IPS-18c (cell line): Measurements from ENCODE around the gene RASAL3.

Experiments
- H3K4me3 ChIP-seq: 2 replicates; pipeline ENCODE4 v1.7.0; 2013; ENCODE audit warnings: low read depth, mild to moderate bottlenecking, low read length, moderate library complexity; ENCODE audit not compliant: insufficient read depth
- H3K9me3 ChIP-seq: one replicate; pipeline ENCODE4 v1.6.1; 2013; ENCODE audit warnings: mild to moderate bottlenecking, low read length, moderate library complexity; ENCODE audit not compliant: control insufficient read depth, insufficient read depth

The RASAL3 gene

DNA sequence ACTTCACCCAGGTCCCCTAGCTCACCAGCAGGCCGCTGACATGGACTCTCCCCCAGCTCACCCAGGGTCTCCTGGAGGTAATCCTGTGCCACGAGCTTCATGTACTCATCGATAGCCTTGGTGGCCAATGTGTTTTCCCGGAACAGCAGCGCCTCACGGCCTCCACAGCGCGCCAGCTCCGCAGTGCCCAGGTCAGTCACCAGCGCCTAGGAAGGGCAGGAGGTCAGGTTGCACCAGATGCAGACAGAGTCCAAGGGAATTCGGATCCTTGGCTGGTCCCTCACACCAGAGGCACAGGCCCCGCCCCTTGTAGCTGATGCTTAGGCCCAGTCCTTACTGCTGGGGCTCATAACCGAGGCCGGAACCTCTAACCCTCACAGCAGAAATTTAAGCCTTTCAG lies 7.9 kb downstream of the RASAL3 start:
- Histone ChIP-seq H3K9me3 (peaks cover 2% of the 10 kb centered on the region), H3K4me3 (peak overlapping the region; percentile 3; the same call in 1 of the 2 replicates)

- H3K4me3 ChIP-seq = no peak overlapping the region
- peaks cover 2% of the 10 kb centered on the region for H3K9me3 ChIP-seq
Observed at GRCh38 chr19:15455996-15456395, 8.3 kb downstream of the RASAL3 start.

GRCh38 chr19:15453906-15454860 lies 10.2 kb downstream of the RASAL3 start:
- Histone ChIP-seq H3K9me3 (peaks cover 2% of the 10 kb centered on the region), H3K4me3 (no peak overlapping the region)

GRCh38 chr19:15453091-15453578 lies 11.2 kb downstream of the RASAL3 start:
- Histone ChIP-seq H3K9me3 (peaks cover 2% of the 10 kb centered on the region), H3K4me3 (peak overlapping the region; percentile 60)

GRCh38 chr19:15452111-15453047 lies 12.0 kb downstream of the RASAL3 start:
- Histone ChIP-seq H3K9me3 (peaks cover 2% of the 10 kb centered on the region), H3K4me3 (peak overlapping the region; percentile 60)

DNA sequence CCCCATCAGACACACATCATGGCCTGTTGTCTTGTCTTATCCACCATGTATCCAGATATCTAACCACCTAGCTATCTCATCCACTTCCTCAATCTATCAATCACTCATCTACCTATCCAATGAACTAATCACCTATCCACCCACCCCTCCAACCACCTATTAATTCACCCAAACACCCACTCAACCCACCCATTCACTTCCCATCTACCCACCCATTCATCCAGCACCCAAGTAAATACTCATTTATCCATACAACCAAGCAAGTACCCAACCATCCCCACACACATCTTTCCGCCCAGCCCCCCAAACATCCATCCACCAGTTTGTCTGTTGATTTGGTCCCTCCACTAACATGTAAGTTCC lies 13.8 kb downstream of the RASAL3 start:
- Histone ChIP-seq H3K9me3 (peaks cover 2% of the 10 kb centered on the region), H3K4me3 (no peak overlapping the region)

- H3K9me3 ChIP-seq = peaks cover 2% of the 10 kb centered on the region
- peak within 1 kb of the TSS; percentile 72 for H3K4me3 ChIP-seq
Observed at GRCh38 chr19:15449620-15450527, 14.5 kb downstream of the RASAL3 start, which contains the start of gene WIZ. Gene WIZ, minus strand, starts transcription at chr19:15449956. Its CDS starts 1,649 bp downstream, at chr19:15448307.

DNA sequence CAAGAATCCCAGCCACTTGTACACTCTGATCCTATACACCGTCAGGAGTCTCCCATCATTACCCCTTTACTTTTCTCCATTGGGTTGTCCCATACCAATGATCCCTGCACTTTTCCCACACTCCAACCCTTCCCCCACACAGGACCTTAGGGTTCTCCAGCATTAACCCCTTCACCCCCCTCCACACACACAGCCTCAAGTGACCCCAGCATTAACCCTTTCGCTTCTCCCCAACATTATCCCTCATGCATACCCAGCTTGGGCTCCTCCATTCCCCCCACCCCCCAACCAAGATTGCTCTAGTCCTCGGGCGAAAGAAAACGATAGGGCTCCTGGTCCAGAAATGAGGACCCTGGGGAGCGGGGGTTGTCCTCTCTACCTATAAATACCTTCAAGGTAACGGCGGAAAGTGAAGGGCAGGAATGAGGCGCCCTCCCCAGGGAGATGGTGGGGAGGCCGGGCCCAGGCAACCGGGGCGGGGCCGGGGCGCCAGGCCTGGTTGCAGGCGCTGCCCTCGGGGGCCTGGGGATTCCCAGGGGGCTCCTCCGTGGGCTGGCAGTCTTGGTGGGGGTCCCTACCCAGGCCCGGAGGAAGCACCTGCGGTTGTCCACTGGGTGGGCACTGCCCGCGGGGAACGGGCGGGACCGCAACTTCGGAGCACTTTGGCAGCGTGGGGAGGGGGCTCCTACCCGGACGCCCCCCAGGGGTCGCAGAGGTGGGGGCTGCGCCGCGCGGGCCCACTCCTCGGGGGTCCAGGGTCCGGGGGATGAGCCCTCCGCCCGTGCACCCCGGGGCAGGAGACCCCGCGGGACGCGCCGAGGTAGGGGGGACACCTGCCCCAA lies 15.3 kb downstream of the RASAL3 start:
- Histone ChIP-seq H3K9me3 (peaks cover 2% of the 10 kb centered on the region), H3K4me3 (peak overlapping the region; percentile 72)

DNA sequence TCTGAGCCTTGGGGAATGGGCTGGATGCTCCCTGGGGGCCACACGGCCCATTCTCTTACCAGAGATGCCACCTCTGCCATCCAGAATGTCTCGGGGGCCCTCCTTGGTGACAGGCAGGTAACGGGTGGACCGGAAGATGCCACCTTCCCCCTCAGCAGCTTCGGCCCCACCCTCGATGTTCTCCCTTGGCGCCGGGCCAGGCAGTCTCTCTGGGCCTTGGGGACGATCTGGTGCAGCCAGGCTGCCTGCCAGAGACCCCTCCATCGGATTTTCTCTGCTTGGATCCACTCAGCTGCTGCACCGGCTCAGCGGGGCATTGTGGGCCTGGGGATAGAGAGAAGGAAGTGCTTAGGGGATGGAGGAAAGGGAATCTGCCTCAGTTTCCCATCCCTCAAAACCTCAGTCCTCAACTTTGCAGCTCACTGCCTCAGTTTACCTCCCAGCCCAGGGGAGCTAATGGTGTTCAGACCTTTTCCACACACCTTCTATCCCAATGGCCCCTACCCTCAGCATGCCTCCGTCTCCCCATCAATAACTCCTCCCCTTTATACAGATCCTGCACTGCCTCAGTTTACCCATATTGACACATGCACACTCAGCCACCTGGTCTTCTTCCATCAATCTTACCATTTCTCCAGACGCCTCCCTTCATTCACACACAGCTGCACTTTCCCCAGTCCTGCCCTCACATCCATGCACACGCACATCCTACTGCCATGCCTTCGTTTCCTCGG lies 16.1 kb downstream of the RASAL3 start:
- peaks cover 2% of the 10 kb centered on the region for H3K9me3 ChIP-seq
- 0 out of 2 replicates have a peak overlapping the region, but pooled peaks have one; percentile 72 for H3K4me3 ChIP-seq

DNA sequence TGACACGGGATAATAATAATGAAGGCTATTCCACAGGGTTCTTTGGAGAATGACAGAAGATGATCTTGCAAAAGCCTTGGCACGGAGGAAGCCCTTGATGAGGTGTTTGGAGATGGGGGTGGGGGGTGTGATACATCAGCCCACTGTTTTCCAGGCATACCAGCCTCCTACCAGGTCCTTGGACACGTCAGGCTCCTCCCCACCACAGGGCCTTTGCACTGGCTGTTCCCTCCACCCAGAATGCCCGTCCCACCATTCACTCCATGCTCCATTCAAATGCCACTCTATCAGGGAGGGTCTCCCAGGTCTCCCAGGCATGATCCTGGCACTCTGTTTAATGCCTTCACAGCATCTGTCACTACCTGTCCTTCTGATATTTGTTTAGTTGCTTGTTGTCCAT lies 17.3 kb downstream of the RASAL3 start:
- H3K9me3 ChIP-seq = peaks cover 2% of the 10 kb centered on the region
- no peak overlapping the region for H3K4me3 ChIP-seq

DNA sequence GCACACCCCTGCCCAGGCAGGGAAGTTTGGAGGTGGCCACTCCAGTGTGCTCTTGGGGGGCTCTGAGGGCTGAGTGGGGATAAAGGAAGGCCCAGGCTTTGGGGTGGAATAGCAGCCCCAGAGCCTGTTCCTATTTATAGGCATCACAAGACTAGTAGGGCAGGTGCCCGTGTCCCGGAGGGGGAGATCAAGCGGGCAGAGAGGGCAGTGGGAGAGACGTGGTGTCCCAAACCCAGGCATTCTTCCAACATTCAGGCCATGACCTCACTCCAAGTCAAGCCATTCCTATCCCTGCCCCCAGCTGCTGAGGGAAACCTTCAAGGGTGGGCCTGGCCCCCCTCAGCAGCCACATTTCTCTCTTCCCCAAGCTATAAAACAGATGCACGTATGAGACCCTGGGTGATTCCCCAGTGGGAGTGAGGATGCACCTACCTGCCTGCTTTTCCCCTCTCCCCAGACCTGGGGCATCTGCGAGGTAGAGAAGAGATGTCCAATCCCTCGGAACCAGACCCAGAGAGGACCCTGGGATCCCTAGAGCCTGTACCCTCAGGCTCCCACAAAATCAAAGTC lies 18.5 kb downstream of the RASAL3 start:
- H3K4me3 ChIP-seq = no peak overlapping the region
- H3K9me3 ChIP-seq = no peaks in the 10 kb centered on the region

GRCh38 chr19:15445227-15445605 lies 19.1 kb downstream of the RASAL3 start:
- H3K9me3 ChIP-seq = no peaks in the 10 kb centered on the region
- no peak overlapping the region for H3K4me3 ChIP-seq

DNA sequence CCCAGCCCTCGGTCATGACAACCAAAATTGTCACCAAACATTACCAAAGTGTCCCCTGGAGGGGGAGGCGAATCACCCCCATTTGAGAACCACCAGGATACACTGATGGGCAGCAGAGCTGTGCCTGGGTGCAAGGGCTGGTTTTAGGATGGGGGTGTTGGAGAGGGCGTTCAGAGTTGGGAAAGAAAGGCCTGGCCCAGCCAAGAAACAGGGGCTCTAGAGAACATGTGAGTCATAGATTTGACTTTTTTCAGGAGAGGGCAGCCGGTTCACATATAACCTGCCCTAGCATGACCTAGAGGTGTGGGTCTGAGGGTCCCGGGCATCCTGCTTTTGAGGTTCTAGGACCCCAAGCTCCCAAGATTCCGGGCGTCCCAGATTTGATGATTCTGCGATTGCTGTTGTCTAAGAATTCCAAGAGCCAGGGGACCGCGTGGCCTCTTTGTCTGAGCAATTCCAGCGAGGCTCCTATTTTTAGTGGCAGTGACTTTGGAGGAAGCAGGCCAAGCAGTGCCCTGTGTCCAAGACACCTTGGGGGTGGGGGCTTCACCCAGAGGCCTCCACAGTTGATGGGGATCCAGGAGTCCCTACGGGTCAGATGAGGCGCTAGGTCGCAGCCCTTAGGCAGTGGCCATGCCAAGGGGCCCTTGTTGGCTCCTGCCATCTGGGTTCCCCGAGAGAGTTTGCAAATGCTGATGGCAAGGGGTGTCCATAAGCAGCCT lies 19.7 kb downstream of the RASAL3 start:
- Histone ChIP-seq H3K4me3 (no peak overlapping the region), H3K9me3 (no peaks in the 10 kb centered on the region)

GRCh38 chr19:15443838-15444237 lies 20.5 kb downstream of the RASAL3 start:
- Histone ChIP-seq H3K9me3 (no peaks in the 10 kb centered on the region), H3K4me3 (no peak overlapping the region)
